Measurements from ENCODE around the gene KCNMA1. TPM values are rescaled to one million over a fixed set of nuclear protein-coding genes. Genes with fewer than 3 reads are reported as not detected.

The KCNMA1 gene
- total and polyA plus RNA-seq, 9 of the 15 experiments (the other 6 are each of a cell fraction or from before 2014, with no cell fraction given): 0.01 to 0.95 (median 0.15) TPM; not detected in 4

DNA sequence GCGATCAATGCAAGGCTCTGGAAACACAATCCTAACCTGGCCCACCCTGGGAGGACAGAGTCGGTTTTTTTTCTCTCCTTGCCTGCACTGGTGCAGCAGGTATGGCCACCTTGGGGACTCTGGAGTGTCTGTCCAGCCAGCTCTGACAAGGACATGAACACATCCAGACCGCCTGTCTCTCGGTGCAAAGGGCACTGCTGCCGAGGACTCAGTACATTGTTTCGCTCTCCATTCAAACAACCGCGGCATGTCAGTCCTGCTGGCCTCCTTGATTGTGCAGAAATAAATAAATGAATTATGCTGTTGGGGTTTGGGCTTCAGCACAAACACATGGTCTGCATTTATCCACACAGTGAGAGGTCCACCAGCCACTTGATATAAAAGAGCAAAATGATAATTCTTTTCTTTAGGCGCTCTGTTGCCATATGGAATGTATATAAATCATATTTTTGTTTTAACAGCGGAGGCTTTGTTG is 565.2 kb downstream of the KCNMA1 start:
- Histone ChIP-seq H3K4me2 (ENCODE audit: insufficient read depth, low read length) (no peak overlapping the region), H3K9ac (ENCODE audit: insufficient read depth in 1 of 2, low read depth in 2 of 2, low read length in 2 of 2) (no peak overlapping the region), H3K4me3 (no peak overlapping the region), H3K27ac (ENCODE audit: extremely low read depth, low read depth, low read length) (no peak overlapping the region), H3K9me3 (replicated peaks; ENCODE audit: control insufficient read depth, insufficient read depth, low read depth, low read length) (no peaks in the 10 kb centered on the region), H2AFZ (ENCODE audit: low read depth, low read length) (no peak overlapping the region), H3K36me3 (ENCODE audit: control insufficient read depth, insufficient read depth, low read length) (no peaks in the 10 kb centered on the region), H3K79me2 (ENCODE audit: control insufficient read depth, insufficient read depth, low read length) (no peaks in the 10 kb centered on the region), H3K9me1 (ENCODE audit: control insufficient read depth, insufficient read depth, low read length) (no peaks in the 10 kb centered on the region), H3K4me1 (replicated peaks in 1 of 2; ENCODE audit: control insufficient read depth in 2 of 2, insufficient read depth in 2 of 2, low read length in 2 of 2) (no peaks in the 10 kb centered on the region), H3K27me3 (ENCODE audit: control insufficient read depth in 2 of 2, insufficient read depth in 2 of 2, low read length in 2 of 2) (peaks cover 0 to 17% of the 10 kb centered on the region in 2 experiments; a peak in 2 of 5 replicates), H4K20me1 (replicated peaks; ENCODE audit: control insufficient read depth, insufficient read depth, low read length) (no peaks in the 10 kb centered on the region)
- no TSS peak for BruUV-seq (replicated peaks)
- in situ Hi-C loops (cut with MboI): no loop called here
- no peak for DNase-seq (ENCODE audit: extremely low read depth in 1 of 4, low spot score in 3 of 4)
- POLR2A ChIA-PET: no interaction called here
- intact Hi-C loops (cut with micrococcal nuclease): no loop called here
- FAIRE-seq: no peak
- TF ChIP-seq BMI1 (IDR thresholded peaks at IDR 0.05; ENCODE audit: low read length) (no peak), ZNF75A (CRISPR knock-in tag; IDR thresholded peaks at IDR 0.05) (no peak), CBFB (CRISPR knock-in tag; IDR thresholded peaks at IDR 0.05) (no peak), PTTG1 (tag; IDR thresholded peaks at IDR 0.05; ENCODE audit: low read depth) (no peak), PCBP2 (IDR thresholded peaks at IDR 0.05; ENCODE audit: low read depth, low read length, poor library complexity, severe bottlenecking) (no peak), POLR2A (conservative IDR thresholded peaks at IDR 0.05) (no peak), POLR3A (IDR thresholded peaks at IDR 0.05; ENCODE audit: borderline replicate concordance, extremely low read depth, insufficient read depth, insufficient read length) (no peak), CHD2 (IDR thresholded peaks at IDR 0.05; ENCODE audit: low read depth, low read length) (no peak), BCOR (IDR thresholded peaks at IDR 0.05) (no peak), GATAD2B (IDR thresholded peaks at IDR 0.05; ENCODE audit: borderline replicate concordance) (no peak), POLR2AphosphoS2 (IDR thresholded peaks at IDR 0.05; ENCODE audit: low read length) (no peak), ZNF217 (CRISPR knock-in tag; IDR thresholded peaks at IDR 0.05) (no peak), PRMT5 (CRISPR knock-in tag; IDR thresholded peaks at IDR 0.05) (no peak)
- TF ChIP-seq, protein P1, sequence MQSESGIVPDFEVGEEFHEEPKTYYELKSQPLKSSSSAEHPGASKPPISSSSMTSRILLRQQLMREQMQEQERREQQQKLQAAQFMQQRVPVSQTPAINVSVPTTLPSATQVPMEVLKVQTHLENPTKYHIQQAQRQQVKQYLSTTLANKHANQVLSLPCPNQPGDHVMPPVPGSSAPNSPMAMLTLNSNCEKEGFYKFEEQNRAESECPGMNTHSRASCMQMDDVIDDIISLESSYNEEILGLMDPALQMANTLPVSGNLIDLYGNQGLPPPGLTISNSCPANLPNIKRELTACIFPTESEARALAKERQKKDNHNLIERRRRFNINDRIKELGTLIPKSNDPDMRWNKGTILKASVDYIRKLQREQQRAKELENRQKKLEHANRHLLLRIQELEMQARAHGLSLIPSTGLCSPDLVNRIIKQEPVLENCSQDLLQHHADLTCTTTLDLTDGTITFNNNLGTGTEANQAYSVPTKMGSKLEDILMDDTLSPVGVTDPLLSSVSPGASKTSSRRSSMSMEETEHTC (IDR thresholded peaks at IDR 0.05): no peak
- TF ChIP-seq, protein P2, sequence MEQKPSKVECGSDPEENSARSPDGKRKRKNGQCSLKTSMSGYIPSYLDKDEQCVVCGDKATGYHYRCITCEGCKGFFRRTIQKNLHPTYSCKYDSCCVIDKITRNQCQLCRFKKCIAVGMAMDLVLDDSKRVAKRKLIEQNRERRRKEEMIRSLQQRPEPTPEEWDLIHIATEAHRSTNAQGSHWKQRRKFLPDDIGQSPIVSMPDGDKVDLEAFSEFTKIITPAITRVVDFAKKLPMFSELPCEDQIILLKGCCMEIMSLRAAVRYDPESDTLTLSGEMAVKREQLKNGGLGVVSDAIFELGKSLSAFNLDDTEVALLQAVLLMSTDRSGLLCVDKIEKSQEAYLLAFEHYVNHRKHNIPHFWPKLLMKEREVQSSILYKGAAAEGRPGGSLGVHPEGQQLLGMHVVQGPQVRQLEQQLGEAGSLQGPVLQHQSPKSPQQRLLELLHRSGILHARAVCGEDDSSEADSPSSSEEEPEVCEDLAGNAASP (IDR thresholded peaks at IDR 0.05): no peak
- CTCF ChIA-PET (ENCODE audit: low intra/inter-chr PET ratio): no interaction called here
- WGBS (ENCODE audit: insufficient coverage, low coverage, missing lambda C conversion rate): 1% methylated on average over 10 of the region's 10 CpGs
- ATAC-seq: no peak
